Stimulated activated CD4-positive, alpha-beta T cell treated with anti-CD3 and anti-CD28 coated beads, Interleukin-2, amount 100 ng/mL, for 24 hours (primary cell): ENCODE measurements around the gene SNX14.
"Not testable (repeated sequence)": the region's sequence is repeated elsewhere in the genome, so short reads cannot be mapped to it uniquely, and the experiment has no call there.

Experiments
- DNase-seq, 2 donors: peaks; one replicate each; pipeline ENCODE4 v3.0.0-alpha.2; 2020

SNX14 gene

DNA sequence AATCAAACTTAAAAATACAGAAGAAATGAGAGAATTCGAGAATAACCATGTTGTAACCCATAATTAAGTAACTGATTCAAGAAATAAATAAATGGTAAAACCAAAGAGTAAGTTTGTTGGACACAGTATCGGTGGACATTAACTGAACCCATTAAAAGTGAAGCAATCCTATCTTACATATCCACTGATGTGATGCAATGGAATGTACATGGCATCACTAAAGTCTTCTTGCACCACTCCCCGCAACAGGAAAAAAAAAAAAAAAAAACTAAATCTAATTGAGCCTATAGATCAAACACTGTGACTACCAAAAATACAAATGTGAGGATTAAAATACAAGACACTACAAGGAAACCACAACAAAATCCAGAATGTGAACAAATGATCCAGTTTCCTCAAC lies 7.9 kb downstream of the SNX14 start:
- DNase-seq: no peak

DNA sequence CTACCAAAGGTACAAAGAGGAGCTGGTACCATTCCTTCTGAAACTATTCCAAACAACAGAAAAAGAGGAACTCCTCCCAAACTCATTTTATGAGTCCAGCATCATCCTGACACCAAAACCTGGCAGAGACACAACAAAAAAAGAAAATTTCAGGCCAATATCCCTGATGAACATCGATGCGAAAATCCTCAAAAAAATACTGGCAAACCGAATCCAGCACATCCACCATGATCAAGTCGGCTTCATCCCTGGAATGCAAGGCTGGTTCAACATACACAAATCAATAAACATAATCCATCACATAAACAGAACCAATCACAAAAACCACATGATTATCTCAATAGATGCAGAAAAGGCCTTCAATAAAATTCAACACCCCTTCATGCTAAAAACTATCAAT lies 10.8 kb downstream of the SNX14 start:
- DNase-seq: not testable (repeated sequence)

DNA sequence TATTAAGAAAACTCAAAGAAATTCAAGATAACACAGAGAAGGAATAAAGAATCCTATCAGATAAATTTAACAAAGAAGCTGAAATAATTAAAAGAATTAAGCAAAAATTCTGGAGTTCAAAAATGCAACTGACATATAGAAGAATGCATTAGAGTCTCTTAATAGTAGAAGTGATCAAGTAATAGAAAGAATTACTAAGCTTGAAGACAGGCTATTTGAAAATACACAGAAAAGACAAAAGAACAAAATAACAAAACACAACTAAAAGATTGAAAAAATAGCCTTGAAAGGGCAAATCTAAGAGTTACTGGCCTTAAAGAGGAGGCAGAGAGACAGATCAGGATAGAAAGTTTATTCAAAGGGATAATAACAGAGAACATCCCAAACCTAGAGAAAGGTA lies 12.1 kb downstream of the SNX14 start:
- no peak for DNase-seq

DNA sequence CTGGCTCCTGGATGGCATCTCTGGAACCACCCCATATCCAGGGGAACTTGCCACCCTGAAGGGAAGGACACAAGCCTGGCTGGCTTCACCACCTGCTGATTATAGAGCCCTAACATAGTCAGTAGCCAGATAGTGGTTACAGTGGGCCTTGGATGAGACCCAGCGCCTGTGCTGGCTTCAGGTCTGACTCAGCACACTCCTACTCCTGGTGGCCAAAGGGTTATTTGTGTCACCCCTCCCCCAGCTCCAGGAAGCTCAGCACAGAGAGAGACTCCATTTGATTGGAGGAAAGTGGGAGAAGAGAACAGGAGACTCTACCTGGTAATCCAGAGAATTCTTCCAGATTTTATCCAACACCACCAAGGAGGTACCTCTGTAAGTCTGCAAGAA lies 12.8 kb downstream of the SNX14 start:
- DNase-seq: no peak

DNA sequence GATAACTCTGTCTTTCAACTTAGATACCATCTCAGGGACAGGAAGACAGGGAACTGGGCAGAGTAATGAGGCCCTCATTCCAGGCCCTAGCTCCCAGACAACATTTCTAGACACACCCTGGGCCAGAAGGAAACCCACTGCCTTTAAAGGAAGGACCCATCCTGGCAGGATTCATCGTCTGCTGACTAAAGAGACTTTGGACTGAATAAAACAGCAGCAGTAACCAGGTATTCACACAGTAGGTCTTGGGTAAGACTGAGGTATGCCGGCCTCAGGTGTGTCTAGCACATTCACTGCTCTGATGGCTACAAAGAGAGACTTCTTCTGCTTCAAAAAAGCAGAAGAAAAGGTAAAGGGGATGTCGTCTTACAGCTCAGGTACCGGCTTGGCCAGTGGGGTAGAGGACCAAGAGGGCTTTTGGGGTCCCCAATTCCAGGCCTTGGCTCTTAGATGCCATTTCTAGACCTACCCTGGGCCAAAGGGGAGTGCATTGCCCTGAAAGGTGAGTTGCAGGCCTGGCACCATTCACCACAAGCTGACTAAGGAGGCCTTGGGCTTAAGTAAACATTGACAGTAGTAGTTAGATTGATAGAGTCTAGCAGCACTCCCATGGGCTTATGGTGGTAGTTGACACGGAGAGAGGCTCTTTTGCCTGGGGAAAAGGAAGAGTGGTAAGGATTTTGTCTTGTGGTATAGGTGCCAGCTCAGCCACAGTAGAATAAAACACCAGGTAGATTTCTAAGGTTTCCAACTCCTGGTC lies 13.4 kb downstream of the SNX14 start:
- DNase-seq: no peak

DNA sequence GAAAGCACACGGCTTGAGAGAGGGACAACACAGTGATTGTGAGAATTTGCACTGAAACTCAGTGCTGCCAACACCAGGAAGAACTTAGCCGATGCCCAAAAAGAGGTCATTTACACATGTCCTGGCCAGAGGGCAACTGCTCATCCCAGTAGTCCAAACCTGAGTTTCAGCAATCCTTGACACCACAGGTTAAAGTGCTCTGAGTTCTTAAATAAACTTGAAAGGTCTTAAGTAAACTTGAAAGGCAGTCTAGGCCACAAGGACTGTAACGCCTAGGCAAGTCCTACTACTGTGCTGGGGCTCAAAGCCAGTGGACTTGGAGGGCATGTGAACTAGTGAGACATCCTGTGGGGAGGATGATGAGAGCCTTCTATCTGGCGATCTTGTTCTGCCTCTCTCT lies 14.1 kb downstream of the SNX14 start:
- DNase-seq: no peak

DNA sequence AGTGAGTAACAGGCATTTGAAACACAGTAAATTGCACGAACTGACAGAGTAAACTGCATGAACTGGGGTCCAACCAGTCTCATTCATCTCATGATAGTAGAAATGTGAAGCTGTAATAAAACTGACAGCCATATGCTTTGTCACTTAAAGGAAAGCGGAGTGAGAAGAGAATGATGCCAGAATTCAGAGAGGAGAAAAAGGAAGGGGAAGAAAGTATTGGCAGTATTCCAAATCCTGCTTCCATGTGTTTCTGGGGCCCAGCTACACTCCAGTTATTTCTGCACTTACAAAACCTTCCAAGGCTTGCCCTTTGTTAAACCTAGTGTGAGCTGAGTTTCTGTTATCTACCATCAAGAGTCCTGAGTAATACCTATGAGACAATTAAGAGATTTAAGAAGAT lies 17.2 kb downstream of the SNX14 start:
- no peak for DNase-seq

DNA sequence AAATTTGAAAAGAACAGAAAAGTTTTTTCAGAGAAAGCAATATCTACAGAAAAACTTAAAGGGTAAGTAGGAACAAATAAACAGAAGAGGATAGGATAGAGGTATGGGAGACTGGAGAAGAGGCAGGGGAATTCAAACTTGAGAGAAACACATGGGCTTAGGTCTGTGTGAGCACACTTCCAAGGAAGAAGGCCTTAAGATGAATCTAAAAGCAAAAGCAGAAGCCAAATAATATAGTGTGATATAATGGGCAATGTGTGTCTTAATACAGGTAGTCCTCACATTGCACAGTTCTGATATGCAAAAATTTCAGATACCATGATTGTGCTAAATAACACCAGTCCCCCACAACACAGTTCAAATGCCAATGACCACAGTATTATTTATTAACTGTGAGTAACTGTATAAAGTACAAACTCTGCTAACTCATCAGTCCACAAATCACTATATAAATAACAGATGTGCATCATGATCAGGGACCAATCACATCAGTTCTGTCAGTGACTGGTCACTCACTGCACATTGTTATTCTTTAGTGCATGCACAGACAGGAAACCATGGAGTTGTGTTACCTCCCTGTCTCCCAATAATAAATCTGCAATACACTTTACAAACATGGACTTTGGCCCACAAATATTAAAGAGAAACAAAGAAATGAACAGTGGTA lies 18.6 kb downstream of the SNX14 start:
- DNase-seq: no peak

DNA sequence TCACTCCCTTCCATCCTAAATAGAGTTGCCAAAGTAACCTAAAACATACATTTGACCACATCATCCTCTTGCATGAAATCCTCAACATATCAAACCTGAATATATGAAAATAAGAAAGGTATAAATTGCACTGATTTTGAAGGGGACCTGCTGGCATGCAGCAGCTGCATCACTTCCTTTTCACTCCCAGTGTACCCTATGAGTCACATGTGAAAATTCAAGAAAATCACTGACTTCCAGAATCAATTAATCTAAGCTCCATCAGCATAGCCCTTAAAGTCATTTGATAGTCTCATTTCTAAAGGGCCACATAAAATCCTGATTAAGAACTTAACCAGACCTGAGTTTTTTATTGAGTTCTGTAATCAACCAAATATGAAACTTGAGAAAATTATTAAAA lies 24.3 kb downstream of the SNX14 start:
- no peak for DNase-seq

DNA sequence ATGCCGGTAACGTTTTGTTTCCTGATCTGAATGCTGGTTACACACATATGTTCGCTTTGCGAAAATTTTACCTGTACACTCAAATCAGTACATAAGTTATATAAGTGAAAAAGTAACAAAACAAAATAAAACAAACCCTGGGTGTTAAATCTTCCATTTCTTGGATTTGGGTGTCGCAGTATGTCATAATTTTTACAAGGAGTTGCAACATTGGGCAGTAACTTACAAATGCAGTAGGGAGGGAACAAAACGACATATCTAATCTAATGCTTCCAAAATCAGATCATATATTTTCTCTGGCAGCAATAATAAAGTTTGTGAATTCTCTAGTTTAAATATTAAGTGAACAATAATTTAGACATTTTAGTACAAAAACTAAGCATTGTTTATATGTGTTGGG lies 25.2 kb downstream of the SNX14 start:
- no peak for DNase-seq

DNA sequence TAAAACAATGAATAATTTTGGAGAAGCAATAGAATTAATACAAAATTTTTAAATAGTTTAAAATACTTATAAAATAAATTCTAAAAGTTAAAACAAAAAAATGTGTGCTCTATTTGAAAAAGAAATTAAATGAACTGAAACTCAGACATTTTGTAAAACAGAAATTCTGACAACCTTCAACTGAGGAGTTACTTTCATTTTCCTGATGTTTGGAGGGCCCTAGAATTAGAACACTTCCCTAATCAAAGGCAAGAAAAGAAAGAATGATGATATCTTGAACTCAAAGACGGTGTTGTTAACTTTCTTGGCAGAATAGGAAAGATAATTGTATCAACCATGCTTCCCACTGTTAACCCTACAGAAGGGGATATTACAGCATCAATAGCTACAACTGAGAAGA lies 27.9 kb downstream of the SNX14 start:
- DNase-seq: no peak

DNA sequence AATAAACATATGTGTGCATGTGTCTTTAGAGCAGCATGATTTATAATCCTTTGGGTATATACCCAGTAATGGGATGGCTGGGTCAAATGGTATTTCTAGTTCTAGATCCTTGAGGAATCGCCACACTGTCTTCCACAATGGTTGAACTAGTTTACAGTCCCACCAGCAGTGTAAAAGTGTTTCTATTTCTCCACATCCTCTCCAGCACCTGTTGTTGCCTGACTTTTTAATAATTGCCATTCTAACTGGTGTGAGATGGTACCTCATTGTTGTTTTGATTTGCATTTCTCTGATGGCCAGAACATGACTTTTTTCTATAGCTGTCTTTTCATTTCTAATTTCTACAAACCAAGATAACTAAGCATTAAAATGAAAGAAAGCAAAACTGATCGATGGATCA lies 29.4 kb downstream of the SNX14 start:
- not testable (repeated sequence) for DNase-seq

DNA sequence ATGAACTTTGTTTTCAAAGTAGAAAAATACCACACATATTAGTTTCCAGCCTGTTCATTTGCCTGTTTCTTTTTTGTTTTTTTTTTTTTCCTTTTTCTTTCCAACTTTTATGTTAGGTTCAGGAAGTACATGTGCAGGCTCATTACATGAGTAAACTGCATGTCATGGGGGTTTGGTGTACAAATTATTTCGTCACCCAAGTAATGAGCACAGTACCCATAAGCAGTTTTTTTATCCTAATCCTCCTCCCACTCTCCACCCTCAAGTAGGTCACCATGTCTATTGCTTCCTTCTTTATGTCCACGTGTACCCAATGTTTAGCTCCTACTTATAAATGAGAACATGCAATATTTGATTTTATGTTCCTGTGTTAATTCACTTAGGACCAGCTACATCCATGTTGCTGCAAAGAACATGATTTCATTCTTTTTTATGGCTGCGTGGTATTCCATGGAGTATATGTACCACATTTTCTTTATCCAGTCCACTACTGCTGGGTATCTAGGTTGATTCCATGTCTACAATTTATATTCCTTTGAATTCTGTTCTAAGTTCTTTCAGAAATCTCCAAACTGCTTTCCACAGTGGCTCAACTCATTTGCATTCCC lies 31.8 kb downstream of the SNX14 start:
- DNase-seq: no peak

DNA sequence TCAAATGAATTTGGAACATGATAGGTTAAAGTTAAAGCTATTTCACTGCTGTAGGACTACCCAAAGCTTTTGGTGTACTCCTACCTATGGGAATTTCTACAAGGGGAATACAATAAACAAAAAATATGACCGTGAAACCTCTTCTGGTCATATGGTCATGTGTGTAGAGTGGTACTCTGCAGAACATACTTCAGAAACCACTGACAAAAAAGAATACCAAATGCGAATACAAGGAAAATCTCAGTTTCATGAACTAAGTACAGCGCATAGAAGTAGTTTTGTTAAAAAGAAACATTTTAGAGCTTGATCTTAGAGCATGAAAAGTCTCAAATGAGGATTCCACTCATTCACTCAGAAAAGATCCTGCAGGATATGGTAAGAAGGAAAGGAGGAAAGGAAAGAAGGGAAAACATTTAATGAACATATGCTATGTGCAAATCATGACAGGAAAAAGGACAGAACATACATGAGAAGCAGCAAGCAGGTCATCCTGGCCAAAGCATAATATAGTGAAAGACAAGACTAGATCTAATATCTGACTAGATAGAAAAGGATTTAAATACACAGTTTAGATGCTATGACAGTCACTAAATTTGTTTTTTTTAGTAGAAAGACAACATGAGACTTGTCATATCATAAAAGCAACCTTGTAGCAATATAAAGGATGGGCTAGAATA lies 36.5 kb downstream of the SNX14 start:
- DNase-seq: no peak

DNA sequence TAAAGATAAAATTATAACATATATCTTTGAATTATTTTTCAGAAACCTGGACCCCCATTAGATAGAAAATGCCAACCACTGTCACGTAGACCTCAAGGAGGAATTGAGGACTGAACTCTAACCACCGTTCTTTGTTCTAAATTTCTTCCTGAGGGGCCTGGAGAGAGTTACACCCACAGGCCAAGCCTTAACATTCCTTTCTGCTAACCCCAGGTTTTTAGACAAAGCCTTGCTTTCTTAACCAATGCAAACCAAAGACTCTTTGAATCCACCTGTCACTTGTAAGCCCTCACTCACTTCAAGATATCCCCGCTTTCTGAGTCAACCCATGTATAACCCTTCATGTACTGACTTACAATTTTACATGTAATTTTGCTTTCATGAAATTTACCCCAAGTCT lies 41.0 kb downstream of the SNX14 start:
- DNase-seq: no peak

DNA sequence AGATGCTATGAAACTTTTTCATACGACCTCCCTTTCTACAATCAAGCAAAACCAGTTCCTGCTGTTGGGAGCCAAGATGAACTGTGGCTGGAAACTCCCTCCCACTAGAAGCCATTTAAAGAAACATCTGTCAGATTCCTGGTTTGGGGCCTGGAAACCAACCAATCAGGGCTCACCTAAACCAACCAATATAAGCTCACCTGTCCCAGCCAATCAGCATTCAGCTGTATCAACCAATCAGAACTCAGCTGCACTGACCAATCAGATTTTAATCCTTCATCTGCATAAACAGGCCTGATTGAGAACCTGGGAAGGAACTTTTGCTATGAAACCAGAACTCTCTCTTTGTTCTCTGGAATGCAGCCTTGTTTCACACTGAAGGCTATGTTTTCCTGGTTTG lies 42.4 kb downstream of the SNX14 start:
- DNase-seq: no peak

DNA sequence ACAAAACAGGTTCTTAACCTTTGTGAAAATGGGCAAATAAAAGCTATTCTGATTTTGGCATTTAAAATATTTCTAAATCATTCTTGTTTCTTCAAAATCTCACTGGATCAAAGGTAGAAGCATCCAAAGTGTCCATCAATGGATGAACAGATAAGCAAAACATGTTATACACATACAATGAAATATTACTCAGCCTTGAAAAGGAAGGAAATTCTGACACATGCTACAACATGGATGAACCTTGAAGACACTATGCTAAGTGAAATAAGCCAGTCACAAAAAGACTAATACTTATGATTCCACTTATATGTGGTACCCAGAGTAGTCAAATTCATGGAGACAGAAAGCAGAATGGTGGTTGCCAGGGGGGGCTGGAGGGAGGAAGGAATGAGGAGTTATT lies 45.9 kb downstream of the SNX14 start:
- no peak for DNase-seq

DNA sequence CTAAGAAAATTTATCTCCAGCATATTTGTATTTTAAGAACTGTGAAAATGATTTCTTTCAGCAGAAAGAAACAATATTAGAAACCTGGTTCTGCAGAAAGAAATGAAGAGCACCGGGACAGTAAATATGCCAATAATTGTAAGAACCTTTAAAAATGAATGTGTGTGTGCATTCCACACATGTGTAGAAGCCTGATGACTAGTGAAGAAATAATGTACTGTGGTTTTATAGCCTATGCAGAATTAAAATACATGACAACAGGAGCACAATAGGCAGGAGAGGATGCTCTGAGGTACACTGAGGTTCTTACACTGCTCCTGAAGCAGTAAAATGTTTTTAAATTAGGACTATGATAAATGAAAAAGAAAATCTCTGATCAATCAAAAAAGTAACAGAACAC lies 48.9 kb downstream of the SNX14 start:
- DNase-seq: no peak

DNA sequence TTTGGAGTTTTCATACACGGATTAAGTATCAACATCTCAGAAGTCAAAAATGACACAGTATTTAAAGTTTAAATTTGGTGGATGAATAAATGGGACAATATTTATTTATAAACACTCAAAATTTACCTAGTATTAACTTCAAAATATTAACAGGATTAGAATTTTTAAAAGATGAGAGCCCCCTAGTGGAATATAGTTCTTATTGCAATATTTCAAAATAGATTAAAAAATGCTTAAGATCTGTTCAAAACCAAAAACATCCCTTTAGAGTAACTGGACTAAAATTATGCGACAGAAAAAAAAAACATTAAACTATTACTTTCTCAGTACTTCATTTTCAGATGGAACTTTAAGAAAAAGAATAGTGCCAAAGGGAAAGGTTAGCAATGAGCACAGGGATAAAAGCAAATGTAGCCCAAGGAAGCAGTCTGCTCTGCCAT lies 56.6 kb downstream of the SNX14 start:
- no peak for DNase-seq

DNA sequence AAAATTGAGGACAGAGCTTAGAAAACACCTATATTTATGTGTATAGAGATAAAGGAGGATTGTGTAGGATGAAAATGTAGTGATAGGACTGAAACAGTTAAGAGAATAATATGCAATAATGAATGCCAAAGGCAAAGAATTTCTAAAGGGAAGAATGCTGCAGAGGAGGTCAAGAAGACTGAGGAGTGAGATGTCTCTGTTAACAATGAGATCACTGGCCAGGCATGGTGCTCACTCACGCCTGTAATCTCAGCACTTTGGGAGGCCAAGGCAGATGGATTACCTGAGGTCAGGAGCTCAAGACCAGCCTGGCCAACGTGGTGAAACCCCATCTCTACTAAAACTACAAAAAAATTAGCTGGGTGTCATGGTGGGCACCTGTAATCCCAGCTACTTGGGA lies 69.4 kb downstream of the SNX14 start:
- DNase-seq: not testable (repeated sequence)

DNA sequence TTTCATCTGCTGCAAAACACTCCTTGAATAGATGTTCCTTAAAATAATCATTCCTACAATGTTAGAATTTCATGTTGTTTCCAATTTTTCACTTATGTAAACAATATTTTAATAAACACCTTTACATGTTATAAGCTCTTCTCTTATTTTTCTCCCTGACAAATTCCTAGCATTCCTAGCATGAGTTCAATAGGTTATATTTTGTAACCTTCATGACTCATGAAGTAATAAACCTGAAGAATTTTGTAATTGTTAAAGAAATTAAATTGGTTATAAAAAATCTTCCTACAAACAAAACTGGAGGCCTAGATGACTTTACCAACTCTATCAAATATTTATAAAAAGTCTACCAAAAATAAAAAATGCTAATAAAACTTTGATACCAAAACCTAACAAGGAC lies 77.5 kb downstream of the SNX14 start:
- no peak for DNase-seq

DNA sequence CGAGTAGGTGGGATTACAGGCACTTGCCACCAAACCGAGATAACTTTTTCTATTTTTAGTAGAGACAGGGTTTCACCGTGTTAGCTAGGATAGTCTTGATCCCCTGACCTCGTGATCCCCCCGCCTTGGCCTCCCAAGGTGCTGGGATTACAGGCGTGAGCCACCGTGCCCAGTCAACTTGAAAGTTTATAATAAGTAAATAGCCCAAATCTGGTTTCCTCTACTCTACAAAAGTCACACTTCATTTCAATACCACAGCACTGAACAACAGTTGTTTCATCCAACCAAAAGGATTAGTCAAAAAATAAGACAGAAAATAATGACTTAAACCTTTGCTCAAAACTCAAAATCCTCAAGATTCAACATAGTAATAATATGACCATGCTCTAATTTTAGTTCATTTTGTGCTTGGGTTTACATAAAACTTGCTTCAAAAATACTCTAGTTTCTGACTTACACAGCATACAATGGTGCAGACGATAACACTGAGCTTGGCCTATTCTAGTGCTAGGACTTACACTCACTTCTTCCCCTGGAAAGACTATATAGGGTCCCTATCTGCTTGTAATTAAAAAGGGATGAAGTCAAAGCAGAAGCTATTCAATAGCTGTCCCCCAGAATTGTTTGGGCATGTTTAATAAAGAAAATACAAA lies 87.1 kb downstream of the SNX14 start:
- DNase-seq: peak in 1 of 2 donors; percentile 10

DNA sequence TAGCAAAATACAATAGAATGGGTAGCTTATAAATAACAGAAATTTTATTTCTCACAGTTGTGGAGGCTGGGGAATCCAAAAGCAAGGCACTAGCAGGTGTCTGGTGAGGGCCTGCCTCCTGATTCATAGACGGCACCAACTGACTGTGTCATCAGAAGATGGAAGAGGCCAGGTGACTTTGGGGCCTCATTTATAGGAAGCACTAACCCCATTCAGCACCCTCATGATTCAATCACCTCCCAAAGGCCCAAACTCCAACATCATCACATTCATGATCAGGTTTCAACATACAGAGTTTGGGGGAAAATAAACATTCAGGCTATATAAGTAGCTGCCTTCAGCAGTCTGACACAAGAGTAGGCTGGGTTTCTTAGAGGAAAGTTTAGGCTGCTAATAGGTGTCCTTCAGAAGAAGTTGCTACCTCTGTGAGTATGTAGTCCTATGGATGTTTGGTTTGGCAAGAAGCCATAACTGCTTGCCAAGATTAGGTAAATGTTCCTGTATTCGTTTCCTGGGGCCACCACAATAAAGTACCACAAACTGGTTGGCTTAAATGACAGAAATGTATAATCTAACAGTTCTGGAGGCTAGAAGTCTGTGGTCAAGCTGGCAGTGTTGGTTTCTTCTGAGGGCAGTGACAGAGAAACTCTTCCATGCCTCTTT lies 94.9 kb downstream of the SNX14 start:
- no peak for DNase-seq
